Parathyroid adenoma (tissue), 2 donors: ENCODE data around the gene PTGES.

ENCODE experiments used
- H2AFZ ChIP-seq: fragments of 300-600 bp; sonication (generic); one replicate; pipeline ENCODE4 v1.7.0; 2017; ENCODE audit warnings: antibody characterized with exemption, mild to moderate bottlenecking
- H3K27ac ChIP-seq: fragments of 300-600 bp; sonication (generic); one replicate; pipeline ENCODE4 v1.7.0; 2017
- H3K27me3 ChIP-seq: fragments of 300-600 bp; sonication (generic); one replicate; pipeline ENCODE4 v1.7.0; 2017; ENCODE audit warnings: low read length; ENCODE audit not compliant: control insufficient read depth, insufficient read depth
- H3K36me3 ChIP-seq: fragments of 300-600 bp; sonication (generic); one replicate; pipeline ENCODE4 v1.7.0; 2017; ENCODE audit warnings: low read length; ENCODE audit not compliant: control insufficient read depth, insufficient read depth
- H3K4me1 ChIP-seq: fragments of 300-600 bp; sonication (generic); one replicate; pipeline ENCODE4 v1.7.0; 2017; ENCODE audit warnings: control low read depth
- H3K4me2 ChIP-seq: fragments of 300-600 bp; sonication (generic); one replicate; pipeline ENCODE4 v1.7.0; 2017; ENCODE audit warnings: low read length
- H3K4me3 ChIP-seq: fragments of 300-600 bp; sonication (generic); one replicate; pipeline ENCODE4 v1.7.0; 2017; ENCODE audit warnings: low read depth, low read length
- H3K79me2 ChIP-seq: fragments of 300-600 bp; sonication (generic); one replicate; pipeline ENCODE4 v1.7.0; 2017; ENCODE audit warnings: control low read depth
- H3K9ac ChIP-seq: fragments of 300-600 bp; sonication (generic); one replicate; pipeline ENCODE4 v1.7.0; 2017; ENCODE audit warnings: mild to moderate bottlenecking
- H3K9me3 ChIP-seq: fragments of 300-600 bp; sonication (generic); one replicate; pipeline ENCODE4 v1.7.0; 2017; ENCODE audit warnings: low read length; ENCODE audit not compliant: control insufficient read depth
- CTCF ChIP-seq: fragments of 300-600 bp; sonication (generic); IDR thresholded peaks from one replicate; pipeline ENCODE4 v1.7.0; 2017; ENCODE audit warnings: antibody characterized with exemption, mild to moderate bottlenecking
- donor health status: primary hyperparathyroidism.

PTGES gene

GRCh38 chr9:129702589-129703520 lies 50.0 kb downstream of the PTGES start:
- Histone ChIP-seq H3K4me3 (no peak overlapping the region), H3K4me2 (no peak overlapping the region), H3K79me2 (no peaks in the 10 kb centered on the region), H3K27me3 (no peaks in the 10 kb centered on the region), H3K27ac (no peak overlapping the region), H3K4me1 (no peaks in the 10 kb centered on the region), H3K9me3 (no peaks in the 10 kb centered on the region), H3K36me3 (no peaks in the 10 kb centered on the region), H2AFZ (no peak overlapping the region), H3K9ac (no peak overlapping the region)
- TF ChIP-seq CTCF, result no peak

- TF ChIP-seq CTCF, result no peak
- H3K4me3 ChIP-seq, result no peak overlapping the region
- H3K27me3 ChIP-seq, result no peaks in the 10 kb centered on the region
- H3K9me3 ChIP-seq, result no peaks in the 10 kb centered on the region
- H3K27ac ChIP-seq, result no peak overlapping the region
- H3K36me3 ChIP-seq, result no peaks in the 10 kb centered on the region
- no peaks in the 10 kb centered on the region for H3K79me2 ChIP-seq
- H3K9ac ChIP-seq, result no peak overlapping the region
- no peak overlapping the region for H2AFZ ChIP-seq
- no peaks in the 10 kb centered on the region for H3K4me1 ChIP-seq
- no peak overlapping the region for H3K4me2 ChIP-seq
These were observed 51.3 kb downstream of the PTGES start for GRCh38 chr9:129701549-129701948.

- no peak for TF ChIP-seq CTCF
- Histone ChIP-seq H3K9me3 (no peaks in the 10 kb centered on the region), H3K36me3 (no peaks in the 10 kb centered on the region), H3K27me3 (no peaks in the 10 kb centered on the region), H3K4me3 (no peak overlapping the region), H2AFZ (no peak overlapping the region), H3K4me2 (no peak overlapping the region), H3K4me1 (no peaks in the 10 kb centered on the region), H3K9ac (no peak overlapping the region), H3K79me2 (no peaks in the 10 kb centered on the region), H3K27ac (no peak overlapping the region)
These were observed 51.8 kb downstream of the PTGES start for GRCh38 chr9:129701054-129701453.

GRCh38 chr9:129698254-129698757 lies 54.5 kb downstream of the PTGES start:
- no peak for TF ChIP-seq CTCF
- Histone ChIP-seq H3K4me2 (no peak overlapping the region), H3K9me3 (no peaks in the 10 kb centered on the region), H3K27ac (no peak overlapping the region), H2AFZ (no peak overlapping the region), H3K4me3 (no peak overlapping the region), H3K79me2 (no peaks in the 10 kb centered on the region), H3K4me1 (no peaks in the 10 kb centered on the region), H3K9ac (no peak overlapping the region), H3K27me3 (no peaks in the 10 kb centered on the region), H3K36me3 (no peaks in the 10 kb centered on the region)
